ENCODE measurements around the gene SOAT2.

Gene SOAT2

GRCh38 chr12:53065470-53065869 is 37.8 kb upstream of the SOAT2 start:
- peak; percentile 47 for DNase-seq

GRCh38 chr12:53065975-53066931 is 37.0 kb upstream of the SOAT2 start:
- DNase-seq, result peak; percentile 88

DNA sequence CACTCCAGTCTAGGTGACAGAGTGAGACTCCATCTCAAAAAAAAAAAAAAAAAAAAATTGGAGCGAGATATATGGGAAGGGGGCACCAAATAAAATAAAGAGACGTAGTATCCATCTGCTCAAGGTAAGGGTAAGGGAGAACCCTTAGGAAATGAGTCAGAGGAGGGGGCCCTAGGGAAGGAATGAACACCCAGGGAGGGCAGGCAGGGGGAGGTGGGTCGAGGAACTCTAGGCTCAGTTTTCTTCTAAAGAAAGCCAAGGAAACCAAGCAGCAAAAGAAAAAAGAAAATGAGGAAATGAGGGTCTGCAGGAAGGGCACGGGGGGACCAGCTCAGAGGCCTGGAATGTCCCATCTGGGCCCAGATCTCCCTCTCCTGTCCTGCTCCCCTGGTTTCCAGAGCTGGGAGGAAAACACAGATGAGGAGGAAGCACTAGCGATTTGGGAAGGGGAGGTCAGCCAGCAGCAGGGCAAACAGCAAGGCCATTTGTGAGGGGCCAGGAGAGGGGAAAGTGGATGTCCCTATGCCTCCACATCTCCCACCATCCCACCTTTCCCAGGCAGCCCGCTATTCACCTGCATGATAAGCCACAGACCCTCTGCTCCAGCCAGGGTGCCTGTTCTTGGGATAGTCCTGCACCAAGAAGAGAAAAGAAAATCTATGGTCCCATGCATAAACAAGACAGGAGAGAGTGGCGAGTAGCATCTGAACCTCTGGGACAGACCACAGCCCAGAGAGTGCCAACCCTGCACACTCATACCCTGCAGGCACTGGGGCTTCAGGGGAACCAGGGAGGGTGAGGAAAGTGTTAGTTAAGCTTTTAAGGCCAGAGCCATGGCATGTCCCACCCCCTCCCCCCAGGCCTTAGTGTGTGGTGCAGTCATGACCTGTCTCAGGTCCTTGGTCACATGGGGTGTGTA is 36.0 kb upstream of the SOAT2 start:
- DNase-seq, result no peak

DNA sequence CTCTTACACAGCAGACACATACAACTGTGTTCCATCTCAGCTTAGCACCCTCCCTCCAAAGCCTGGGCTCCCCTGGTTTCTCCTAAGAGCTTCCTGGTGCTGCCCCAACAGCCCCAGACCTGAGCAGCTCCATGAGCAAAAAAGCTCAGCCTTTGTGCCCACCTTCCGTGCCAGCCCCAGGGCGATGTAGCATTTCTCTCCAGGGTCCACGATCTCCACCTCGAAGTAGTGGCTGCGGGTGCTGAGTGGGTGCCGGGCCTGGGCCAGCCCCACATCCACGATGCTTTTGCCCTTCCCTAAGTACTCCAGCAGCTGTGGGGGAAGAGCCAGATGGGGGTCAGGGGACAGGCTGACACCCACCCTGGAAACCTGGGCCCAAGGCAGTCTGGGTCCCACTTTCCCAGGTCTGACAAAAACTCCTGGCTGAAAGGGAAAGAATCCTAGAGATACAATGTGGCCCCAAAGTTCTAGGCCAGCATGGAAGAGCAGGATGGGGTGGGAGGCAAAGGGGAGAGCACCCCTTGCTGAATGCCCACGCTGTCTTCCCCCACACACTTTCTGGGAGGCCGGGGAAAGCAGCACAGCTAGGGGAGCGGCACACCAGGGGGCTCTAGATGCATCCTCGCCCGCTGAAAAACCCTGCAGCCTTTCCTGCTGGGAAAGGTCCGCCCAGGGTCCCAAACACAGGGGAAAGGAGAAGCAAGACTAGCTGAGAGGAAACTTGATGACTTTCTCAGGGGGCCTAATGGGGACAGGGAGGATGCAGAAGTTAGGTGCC is 35.1 kb upstream of the SOAT2 start:
- DNase-seq, result peak; percentile 15

DNA sequence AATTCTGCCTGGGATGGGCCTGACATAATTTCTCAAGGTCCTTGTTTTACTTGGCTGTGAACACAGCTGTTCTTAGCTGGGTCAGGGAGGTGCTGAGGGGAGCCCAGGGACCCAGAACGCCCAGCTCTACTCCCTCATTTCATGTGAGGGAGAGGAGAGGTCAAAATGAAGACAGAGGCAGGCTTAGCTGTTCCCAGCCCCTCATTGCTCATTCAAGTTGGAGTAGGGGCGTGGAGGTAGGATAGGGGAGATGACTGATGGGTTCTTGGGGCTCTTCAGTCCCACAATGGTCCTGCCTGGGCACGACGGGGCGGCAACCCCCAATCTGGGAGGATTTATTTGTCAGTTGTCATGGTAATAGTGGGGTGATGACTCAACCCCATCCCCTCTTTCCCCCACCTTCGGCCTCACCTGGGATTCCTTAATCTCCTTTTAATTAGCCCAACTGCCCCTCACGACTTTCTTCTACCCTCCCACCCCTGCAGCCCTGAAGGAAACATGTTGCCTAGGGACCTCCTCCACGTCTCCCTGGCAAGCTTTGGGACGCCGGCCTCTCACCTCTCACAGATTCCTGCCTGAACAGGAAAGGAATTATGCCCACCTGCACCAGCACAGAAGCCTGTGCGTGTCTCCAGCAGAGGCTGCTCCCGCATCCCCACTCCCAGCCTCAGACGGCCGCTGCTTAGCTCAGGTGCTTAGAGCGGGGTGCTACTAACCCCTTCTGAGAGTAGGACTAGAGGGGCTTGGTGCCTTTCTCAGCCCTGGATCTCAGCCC is 34.3 kb upstream of the SOAT2 start:
- peak; percentile 37 for DNase-seq

GRCh38 chr12:53069621-53070410 is 33.5 kb upstream of the SOAT2 start:
- peak; percentile 84 for DNase-seq

DNA sequence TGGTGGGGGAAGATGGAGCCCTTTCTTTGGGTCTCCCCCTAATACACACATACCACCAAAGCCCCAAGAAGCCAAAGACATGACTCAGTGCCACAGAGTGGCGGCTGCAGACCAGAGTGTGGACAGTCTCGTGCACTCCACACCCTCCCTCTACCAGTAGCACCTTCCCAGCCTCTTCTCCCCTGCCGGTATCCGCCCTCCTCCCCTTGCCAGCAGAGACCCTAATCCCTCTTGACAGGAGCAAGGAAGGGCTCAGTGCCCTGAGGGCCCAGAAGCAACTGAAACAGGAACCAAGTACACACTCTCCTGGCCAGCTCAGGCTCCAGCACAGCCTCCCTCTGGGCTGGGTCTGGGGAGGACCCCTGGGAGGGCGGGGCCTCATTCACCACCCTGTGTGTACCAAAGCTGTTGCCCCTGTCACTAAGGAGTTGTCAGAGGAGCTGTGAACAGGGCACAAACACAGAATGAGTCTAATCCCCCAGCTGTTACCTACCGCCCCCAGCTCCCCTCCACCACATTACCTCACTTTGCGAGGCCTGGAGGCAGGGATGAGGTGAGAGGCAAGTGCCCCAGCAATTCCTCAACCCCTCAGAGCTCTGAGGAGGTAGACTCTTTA is 32.3 kb upstream of the SOAT2 start:
- peak; percentile 43 for DNase-seq

GRCh38 chr12:53071591-53072551 is 31.4 kb upstream of the SOAT2 start:
- peak; percentile 92 for DNase-seq

DNA sequence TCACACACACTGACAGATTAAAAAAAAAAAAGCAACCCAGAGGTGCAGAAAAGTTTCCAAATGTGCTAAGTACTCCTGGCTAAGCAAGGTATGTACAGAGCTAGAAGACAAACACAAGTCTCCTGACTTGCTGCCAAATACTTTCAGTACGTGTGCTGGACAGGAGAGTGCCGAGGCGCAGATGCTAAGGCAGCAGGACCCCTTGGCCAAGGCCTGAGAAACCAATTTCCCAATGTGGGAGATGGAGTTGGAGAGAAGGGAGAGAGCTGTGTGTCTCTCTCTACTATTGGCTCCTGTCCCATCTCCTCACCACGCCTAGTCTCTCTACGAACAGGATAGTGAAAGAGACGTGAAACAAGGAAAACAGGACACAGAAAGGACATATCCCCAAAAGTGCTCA is 29.4 kb upstream of the SOAT2 start:
- peak; percentile 64 for DNase-seq

GRCh38 chr12:53074283-53074998 is 28.8 kb upstream of the SOAT2 start:
- no peak for DNase-seq

DNA sequence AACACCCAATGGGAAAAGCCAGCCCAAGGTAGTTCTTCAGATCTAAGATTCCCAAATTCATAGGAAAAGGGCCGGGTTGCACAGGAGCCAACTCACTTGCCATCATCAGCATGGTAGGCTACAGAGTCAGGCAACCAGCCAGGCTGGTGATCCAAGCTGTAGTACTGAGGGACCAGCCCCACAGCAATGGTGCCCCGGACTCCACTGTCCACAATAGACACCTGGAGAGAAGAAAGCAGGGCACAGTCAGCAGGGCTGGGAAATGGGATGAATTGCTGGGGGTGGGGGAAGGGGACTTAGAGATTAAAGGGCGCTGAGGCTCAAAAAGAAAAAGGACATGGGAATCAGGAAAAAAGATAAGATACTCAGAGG is 28.3 kb upstream of the SOAT2 start:
- DNase-seq, result no peak

DNA sequence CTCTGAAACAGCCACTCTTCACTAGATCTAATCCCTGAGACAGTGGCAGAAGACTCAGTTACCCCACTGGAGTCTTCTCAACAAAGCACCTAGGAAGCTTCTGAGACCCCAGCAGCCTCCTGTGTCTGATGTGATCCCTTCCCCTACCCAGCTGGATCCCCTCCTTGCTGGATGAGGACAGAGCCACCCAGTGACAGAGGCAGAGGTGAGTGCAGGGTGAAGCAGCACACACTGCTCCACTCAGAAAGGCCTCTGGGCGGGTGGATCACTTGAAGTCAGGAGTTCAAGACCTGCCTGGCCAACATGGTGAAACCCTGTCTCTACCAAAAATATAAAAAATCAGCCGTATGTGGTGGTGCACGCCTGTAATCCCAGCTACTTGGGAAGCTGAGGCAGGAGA is 26.8 kb upstream of the SOAT2 start:
- no peak for DNase-seq

DNA sequence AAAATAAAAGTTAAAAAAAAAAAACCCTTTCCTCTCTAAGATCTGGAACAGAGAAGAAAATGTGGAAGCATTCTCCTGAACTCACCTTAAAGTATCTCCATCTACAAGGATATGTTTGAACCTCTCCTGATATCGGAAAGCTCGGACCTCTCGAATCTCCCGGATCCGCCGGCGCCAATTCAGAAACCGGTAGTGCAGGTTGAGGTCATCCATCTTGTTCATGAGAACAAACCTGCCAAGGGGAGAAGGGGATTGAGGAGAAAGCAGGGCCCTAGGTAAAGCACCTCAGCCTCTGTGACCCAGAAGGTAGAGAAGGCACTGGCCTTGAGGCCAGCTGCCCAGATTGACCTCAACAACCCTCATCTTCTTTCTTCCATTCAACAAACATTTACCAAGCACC is 26.3 kb upstream of the SOAT2 start:
- peak; percentile 8 for DNase-seq

- DNase-seq, result no peak
Measured at GRCh38 chr12:53078425-53079225, 24.7 kb upstream of the SOAT2 start.

GRCh38 chr12:53079226-53080117 is 23.8 kb upstream of the SOAT2 start, which contains the start of gene SPRYD3:
Gene SPRYD3, minus strand, starts transcription at chr12:53079390. Its CDS starts 57 bp downstream, at chr12:53079333.
- DNase-seq, result peak; percentile 99

- no peak for DNase-seq
Measured at GRCh38 chr12:53082637-53083175, 20.6 kb upstream of the SOAT2 start.
